Activated CD8-positive, alpha-beta memory T cell treated with anti-CD3 and anti-CD28 coated beads for 36 hours (primary cell): ENCODE data around the gene PPP1R9B. TPM values are rescaled to one million over a fixed set of nuclear protein-coding genes. Genes with fewer than 3 reads are reported as not detected.

ENCODE experiments used
- CTCF ChIA-PET: fragments of 350-600 bp; sonication (Branson Sonifier 250); formaldehyde crosslinking; loops from one replicate; lab custom pipeline; 2021; ENCODE audit warnings: antibody characterized with exemption; lab: Charles Lee
- POLR2A ChIA-PET: fragments of 350-600 bp; sonication (Branson Sonifier 250); formaldehyde crosslinking; loops from one replicate; lab custom pipeline; 2021; ENCODE audit warnings: antibody characterized with exemption; lab: Charles Lee
- total RNA-seq, 2 experiments: library from RNA; stranded (reverse); gene quantifications; one replicate each; pipeline ENCODE4 v1.2.3, GENCODE V29; 2021

The PPP1R9B gene
- total RNA-seq, 2 experiments from 2014 or later = 69.6 to 70.6 TPM

GRCh38 chr17:50139950-50140885 lies 10.3 kb downstream of the PPP1R9B start:
- CTCF ChIA-PET = interaction anchor here (0.8 to 5.2 kb wide), 14 partner anchors 9 to 158 kb away, joined by 3 to 35 read pairs (median 5); partner anchors contain the start of genes ITGA3, PDK2, PPP1R9B and SAMD14
- POLR2A ChIA-PET = interaction anchor here (1.2 kb wide), 1 partner anchor 10 kb away, joined by 3 read pairs; the partner anchor contains the start of gene SAMD14

DNA sequence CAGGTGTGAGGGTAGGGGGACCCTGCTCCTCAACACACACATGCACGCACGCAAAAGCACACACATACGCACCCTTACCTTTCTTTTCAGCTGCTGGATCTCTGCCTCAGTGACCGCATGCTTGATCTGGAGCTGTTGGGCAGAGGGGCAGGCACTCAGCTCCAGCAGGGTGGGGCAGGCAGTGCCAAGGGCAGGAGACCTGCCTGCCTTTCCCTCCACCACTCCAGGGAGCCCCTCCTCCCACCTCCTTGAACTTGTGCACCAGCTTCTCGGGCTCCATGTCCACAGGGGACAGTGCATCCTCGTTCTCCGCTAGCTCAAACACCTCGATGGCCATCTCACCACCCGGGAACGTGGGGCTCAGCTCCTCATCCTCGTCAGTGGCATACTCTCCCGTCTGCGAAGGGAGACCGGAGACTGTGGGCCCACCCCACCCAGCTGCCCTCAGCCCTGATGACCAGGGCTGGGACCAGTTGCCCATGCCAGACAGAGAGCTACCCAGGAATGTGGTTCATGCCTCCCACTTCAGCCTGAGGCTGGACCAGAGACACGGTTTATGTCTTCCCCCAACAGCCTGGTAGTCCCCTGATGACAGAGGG lies 11.2 kb downstream of the PPP1R9B start:
- ChIA-PET CTCF (interaction anchor here (0.7 to 5.2 kb wide), 18 partner anchors 8 to 258 kb away, joined by 3 to 35 read pairs (median 4); partner anchors contain the start of genes ITGA3, PPP1R9B and SAMD14), POLR2A (interaction anchor here (1.2 kb wide), 1 partner anchor 9 kb away, joined by 3 read pairs; the partner anchor contains the start of gene SAMD14)

- CTCF ChIA-PET = interaction anchor here (1.0 to 3.5 kb wide), 4 partner anchors 13 to 24 kb away, joined by 3 to 13 read pairs (median 4); no protein-coding TSS in a partner anchor
- POLR2A ChIA-PET = no interaction called here
Measured at GRCh38 chr17:50137042-50137441, 13.4 kb downstream of the PPP1R9B start.

DNA sequence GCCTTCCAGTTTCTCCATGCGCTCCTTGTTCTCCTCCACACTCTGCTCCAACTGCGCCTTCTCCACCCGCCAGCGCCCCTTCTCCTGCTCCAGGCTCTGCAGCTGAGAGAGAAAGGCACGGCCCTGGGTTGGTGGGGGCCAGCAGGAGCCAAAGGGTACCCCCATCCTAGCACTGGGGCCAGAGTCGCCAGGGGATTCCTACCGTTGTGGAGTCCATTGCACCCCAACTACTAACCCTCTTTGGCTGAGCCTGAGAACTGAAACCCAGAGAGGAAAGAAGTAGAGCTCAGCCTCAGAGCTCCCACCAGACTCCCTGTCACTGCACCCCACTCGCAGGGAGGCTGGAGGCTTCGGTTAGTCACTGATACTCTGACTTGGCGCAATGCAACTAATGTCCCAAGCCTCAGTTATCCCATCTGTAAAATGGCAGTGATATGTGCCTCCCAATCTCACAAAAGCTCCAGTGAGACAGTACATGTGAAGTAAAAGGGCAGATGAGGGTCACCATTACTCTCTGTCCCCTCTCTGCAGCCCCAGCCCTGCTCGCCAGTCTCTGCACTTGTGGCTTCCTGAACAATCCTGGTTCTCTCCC lies 14.3 kb downstream of the PPP1R9B start:
- CTCF ChIA-PET = interaction anchor here (1.0 to 3.5 kb wide), 4 partner anchors 12 to 25 kb away, joined by 3 to 13 read pairs (median 4); no protein-coding TSS in a partner anchor
- POLR2A ChIA-PET = no interaction called here

GRCh38 chr17:50135316-50136095 lies 15.0 kb downstream of the PPP1R9B start:
- ChIA-PET CTCF (interaction anchor here (1.7 to 3.5 kb wide), 2 partner anchors 12 to 26 kb away, joined by 4 to 13 read pairs; no protein-coding TSS in a partner anchor), POLR2A (no interaction called here)

DNA sequence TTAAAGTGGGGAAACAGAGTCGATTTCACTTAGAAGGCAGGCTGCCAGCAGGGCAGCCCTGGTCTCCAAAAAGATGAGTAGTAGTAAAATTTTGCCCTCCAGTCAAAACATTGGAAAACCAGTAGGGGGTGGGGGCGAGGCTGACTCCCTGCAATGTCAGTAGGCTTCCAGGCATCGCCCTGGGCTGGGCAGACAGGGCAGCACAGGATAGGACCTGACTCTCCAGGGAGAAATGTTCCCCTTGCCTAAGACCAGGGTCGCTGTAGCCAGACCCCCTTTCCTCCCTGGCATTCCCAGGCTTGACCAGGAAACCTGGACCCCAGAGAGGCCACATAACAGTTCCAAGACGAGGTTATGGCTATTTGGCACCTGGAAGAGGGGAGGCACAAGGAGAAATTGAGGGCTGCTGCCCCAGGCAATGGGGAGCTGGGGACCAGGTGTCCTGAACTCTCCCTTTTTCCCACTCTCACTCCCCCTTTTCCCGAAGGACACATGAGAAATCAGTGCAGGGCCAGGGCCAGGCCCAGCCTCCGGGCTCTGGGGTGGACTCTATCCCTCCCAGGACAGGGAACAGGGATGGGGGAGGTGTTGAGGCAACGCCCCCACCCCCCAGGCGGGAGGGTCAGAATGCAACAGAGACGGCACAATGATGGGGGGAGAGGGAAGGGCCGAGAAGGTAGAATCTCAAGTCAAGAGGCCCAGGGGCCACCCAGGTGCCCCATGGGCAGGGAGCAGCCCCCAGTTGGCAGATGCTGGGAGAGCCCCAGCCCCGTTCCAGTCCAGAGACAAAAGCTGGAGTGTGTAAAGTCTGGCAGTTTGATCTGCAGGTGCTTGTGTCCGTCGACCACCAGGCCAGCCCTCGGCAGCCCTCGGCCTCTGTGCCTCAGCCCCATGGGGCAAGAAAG lies 16.0 kb downstream of the PPP1R9B start:
- CTCF ChIA-PET = interaction anchor here (3.5 kb wide), 1 partner anchor 27 kb away, joined by 13 read pairs; no protein-coding TSS in a partner anchor
- POLR2A ChIA-PET = no interaction called here

GRCh38 chr17:50133769-50134099 lies 16.7 kb downstream of the PPP1R9B start:
- POLR2A ChIA-PET = no interaction called here
- CTCF ChIA-PET = no interaction called here

DNA sequence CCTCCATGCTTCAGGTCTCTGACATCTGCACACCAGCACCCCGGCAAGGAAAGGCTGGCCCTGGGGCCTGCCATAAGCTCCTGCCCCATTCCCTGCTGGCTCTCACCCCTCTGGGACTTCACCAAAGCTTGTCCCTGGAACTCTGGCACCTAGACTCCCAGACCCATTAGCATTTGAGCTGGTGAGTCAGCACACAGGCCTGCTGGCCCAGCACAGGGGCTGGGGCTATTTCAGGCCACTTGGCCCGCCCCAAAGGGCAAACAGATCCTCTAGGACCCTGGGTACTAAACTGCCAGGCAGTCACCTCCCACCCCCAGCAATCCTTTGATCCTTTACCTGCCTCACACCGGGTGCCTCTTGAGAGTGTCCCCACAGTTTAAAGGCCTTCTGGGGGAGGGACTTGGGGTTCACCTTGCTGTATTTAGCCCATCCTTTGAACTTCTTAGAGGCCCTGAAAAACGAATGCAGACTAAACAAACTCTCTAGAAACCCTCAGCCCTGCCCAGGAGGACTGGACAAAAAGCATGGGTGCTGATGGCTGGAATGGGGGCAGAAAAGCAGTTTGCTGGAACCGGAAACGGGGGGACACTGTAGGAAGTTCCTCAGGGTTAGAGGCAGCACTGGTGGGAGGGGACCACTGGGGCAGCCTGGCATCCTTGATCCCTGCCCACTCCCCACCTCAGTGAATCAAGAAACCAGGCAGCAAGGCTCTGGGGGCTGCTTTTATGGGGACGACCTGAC lies 17.3 kb downstream of the PPP1R9B start:
- CTCF ChIA-PET = no interaction called here
- POLR2A ChIA-PET = no interaction called here

GRCh38 chr17:50132104-50132794 lies 18.2 kb downstream of the PPP1R9B start:
- POLR2A ChIA-PET = interaction anchor here (0.6 kb wide), 1 partner anchor 18 kb away, joined by 3 read pairs; the partner anchor contains the start of gene PPP1R9B
- CTCF ChIA-PET = interaction anchor here (0.6 to 2.0 kb wide), 3 partner anchors 9 to 166 kb away, joined by 3 to 7 read pairs (median 4); no protein-coding TSS in a partner anchor

DNA sequence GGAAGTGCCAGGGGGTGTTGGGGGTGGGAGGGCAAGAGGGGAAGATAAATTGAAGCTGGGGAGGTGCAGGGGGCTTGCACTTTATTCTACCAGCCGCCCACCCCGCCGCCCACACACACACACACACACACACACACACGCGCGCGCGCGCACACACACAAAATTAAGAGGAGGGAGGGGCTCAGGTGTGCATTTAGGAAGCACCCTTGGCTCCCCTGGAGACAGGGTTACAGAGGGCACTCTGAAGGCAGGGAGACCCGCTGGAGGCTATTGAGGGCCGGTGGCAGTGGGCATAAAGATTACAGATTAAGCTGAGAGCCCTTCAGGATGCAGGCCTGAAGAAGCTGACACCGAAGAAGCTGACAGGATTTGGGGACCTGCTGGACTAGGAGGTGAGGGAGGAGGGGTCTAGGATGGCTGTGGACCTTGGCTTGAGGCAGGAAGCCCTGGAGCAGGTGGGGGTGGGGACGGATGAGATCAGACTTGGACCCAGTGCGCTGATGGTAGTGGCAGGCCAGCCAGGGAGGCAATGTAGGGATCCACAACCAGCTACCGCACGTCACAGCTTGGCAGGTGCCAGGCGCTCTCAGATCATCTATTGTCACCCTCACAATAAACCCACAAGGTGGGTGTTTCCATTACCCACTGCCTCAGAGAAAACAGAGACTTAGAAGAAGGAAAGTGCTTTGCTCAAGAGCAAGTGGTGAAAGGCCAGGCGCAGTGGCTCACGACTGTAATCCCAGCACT lies 19.7 kb downstream of the PPP1R9B start:
- ChIA-PET CTCF (interaction anchor here (0.7 to 2.0 kb wide), 9 partner anchors 9 to 83 kb away, joined by 3 to 7 read pairs (median 4); partner anchors contain the start of gene PDK2), POLR2A (interaction anchor here (0.6 to 1.6 kb wide), 3 partner anchors 12 to 508 kb away, joined by 3 to 11 read pairs (median 3); no protein-coding TSS in a partner anchor)

- POLR2A ChIA-PET = interaction anchor here (0.6 to 1.6 kb wide), 3 partner anchors 9 to 508 kb away, joined by 3 to 11 read pairs (median 3); no protein-coding TSS in a partner anchor
- CTCF ChIA-PET = interaction anchor here (1.0 to 1.5 kb wide), 6 partner anchors 9 to 40 kb away, joined by 4 to 5 read pairs (median 4); no protein-coding TSS in a partner anchor
Measured at GRCh38 chr17:50129728-50130558, 20.5 kb downstream of the PPP1R9B start, which contains the start of gene SAMD14. TSS of gene SAMD14 (minus strand) at chr17:50130160. CDS start at chr17:50124959, 5,201 bp downstream.

DNA sequence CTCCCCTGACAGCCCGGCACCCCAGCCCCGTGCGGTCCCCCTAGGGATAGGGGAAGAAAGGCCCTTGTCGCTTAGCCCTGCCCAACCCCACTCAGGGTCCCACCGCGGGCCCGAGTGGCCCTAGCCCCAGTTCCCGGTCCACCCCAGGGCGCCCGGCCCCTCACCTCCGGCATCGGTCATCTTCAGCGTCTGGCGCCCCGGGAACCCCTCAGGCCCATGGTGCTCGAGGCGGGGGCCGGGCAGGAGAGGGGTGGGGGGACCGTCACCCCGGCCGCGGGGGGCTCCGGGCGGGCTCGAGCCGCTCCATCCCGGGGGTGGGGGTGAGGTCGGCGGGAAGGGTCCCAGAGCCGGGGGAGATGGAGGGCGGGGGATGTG lies 21.1 kb downstream of the PPP1R9B start:
- ChIA-PET CTCF (interaction anchor here (1.0 to 1.1 kb wide), 2 partner anchors 11 to 40 kb away, joined by 5 read pairs; no protein-coding TSS in a partner anchor), POLR2A (interaction anchor here (0.8 kb wide), 1 partner anchor 10 kb away, joined by 3 read pairs; no protein-coding TSS in a partner anchor)

DNA sequence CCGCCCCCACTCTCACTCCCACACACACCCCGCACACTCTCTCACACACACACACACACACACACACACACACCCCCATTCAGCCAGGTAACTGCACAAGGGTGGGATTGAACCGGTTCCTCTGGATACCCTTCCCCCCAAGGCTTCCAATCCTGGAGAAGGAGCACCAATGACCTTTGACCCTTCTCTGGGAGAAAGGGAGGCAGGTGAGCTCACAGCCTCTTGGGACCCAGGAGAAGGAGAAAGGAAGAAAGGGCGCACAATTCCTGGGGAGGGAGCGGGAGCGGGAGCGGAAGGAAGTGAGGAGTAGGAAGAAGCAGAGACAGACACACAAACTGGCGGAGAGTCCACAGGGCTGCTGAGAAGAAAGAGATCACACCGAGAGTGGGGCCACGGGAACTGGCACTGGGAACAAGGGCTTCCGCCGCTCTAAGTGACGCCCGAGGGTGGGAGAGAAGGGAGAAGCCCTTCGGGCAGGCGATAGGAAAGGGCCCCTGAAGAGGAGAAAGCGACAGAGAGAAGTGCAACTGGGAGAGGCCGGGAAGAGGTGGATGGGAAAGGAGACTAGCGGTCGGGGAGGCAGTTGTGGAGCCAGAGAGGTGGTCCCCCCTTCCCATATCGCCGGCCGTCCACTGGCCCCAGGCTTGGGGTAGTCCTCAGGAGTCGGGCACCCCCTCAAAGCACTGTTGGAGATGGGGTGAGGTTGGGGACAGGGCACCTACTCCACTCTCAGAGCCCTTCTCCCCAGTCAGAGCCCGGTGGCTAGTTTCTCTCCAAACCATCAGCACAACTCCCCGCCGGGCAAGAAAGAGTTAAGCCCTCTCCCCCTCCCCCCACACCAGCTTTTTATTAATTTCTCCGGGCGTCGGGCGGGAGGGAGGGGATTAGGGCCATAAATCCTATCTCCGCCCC lies 21.8 kb downstream of the PPP1R9B start:
- CTCF ChIA-PET = interaction anchor here (1.0 kb wide), 1 partner anchor 11 kb away, joined by 5 read pairs; no protein-coding TSS in a partner anchor
- POLR2A ChIA-PET = no interaction called here
